ENCODE data around the gene ZNF563.

The ZNF563 gene

GRCh38 chr19:12294249-12295158 lies 38.9 kb downstream of the ZNF563 start, which contains the start of gene ZNF44:
Gene ZNF44, minus strand, starts transcription at chr19:12294883. Its CDS starts 189 bp downstream, at chr19:12294694.
- peak; percentile 92 for DNase-seq

- DNase-seq = peak; percentile 36
Measured at GRCh38 chr19:12293777-12294248, 39.6 kb downstream of the ZNF563 start.

GRCh38 chr19:12289790-12290065 lies 43.7 kb downstream of the ZNF563 start:
- DNase-seq = no peak

GRCh38 chr19:12287958-12288500 lies 45.4 kb downstream of the ZNF563 start:
- no peak for DNase-seq

GRCh38 chr19:12284631-12285030 lies 48.8 kb downstream of the ZNF563 start:
- DNase-seq = no peak

GRCh38 chr19:12284226-12284625 lies 49.2 kb downstream of the ZNF563 start:
- no peak for DNase-seq

GRCh38 chr19:12278713-12279112 lies 54.7 kb downstream of the ZNF563 start:
- DNase-seq = no peak

GRCh38 chr19:12272980-12273901 lies 60.2 kb downstream of the ZNF563 start:
- no peak for DNase-seq

- no peak for DNase-seq
Measured at GRCh38 chr19:12272386-12272785, 61.0 kb downstream of the ZNF563 start.

GRCh38 chr19:12270854-12271253 lies 62.6 kb downstream of the ZNF563 start:
- no peak for DNase-seq

All from activated CD4-positive, alpha-beta T cell treated with anti-CD3 and anti-CD28 coated beads for 1 hour (primary cell).